HFFc6 (cell line): Measurements from ENCODE around the gene EPYC. TPM values are rescaled to one million over a fixed set of nuclear protein-coding genes. Genes with fewer than 3 reads are reported as not detected.
A peak's percentile ranks its signal among the peaks of the same experiment; 100 is the strongest.

Experiments
- DNase-seq: peaks from one replicate; pipeline ENCODE4 v3.0.0-alpha.2; 2018
- H3K27ac Mint-ChIP-seq: 2 replicates; pipeline ENCODE4 v1.8.0; 2020; ENCODE audit warnings: mild to moderate bottlenecking, mixed read lengths
- H3K27me3 Mint-ChIP-seq: 2 replicates; pipeline ENCODE4 v1.8.0; 2021; ENCODE audit warnings: mild to moderate bottlenecking, moderate library complexity, mixed read lengths; ENCODE audit not compliant: insufficient read depth
- H3K36me3 Mint-ChIP-seq: 2 replicates; pipeline ENCODE4 v1.8.0; 2021; ENCODE audit warnings: low read depth, mixed read lengths
- H3K4me1 Mint-ChIP-seq: 2 replicates; pipeline ENCODE4 v1.8.0; 2020; ENCODE audit warnings: low read depth, mixed read lengths
- H3K4me3 Mint-ChIP-seq: 2 replicates; pipeline ENCODE4 v1.8.0; 2020; ENCODE audit warnings: mild to moderate bottlenecking, moderate library complexity, mixed read lengths
- H3K9me3 Mint-ChIP-seq: 2 replicates; pipeline ENCODE4 v1.8.0; 2020; ENCODE audit warnings: mild to moderate bottlenecking, mixed read lengths
- total RNA-seq, 6 experiments: library from RNA; stranded (reverse); fragmentation: NEBNext Ultra II Directional; extraction: Animal tissue kit (Norgen Biotek cat#: 25700); gene quantifications; 2 replicates in 1 of 6; 3 replicates in 5 of 6; pipeline ENCODE4 v1.2.3, GENCODE V29; 2021
- TF ChIP-seq, protein P1 (sequence below): fragments of 200-600 bp; sonication (generic); IDR thresholded peaks from 2 replicates; pipeline ENCODE4 v1.5.0; 2021; ENCODE audit warnings: antibody characterized with exemption, mild to moderate bottlenecking

Gene EPYC
- total RNA-seq, 6 experiments from 2014 or later: not detected

GRCh38 chr12:91040096-91040755 is 35.5 kb upstream of the EPYC start:
- Mint-ChIP-seq H3K27me3 (no peaks in the 10 kb centered on the region), H3K4me1 (peaks cover 16% of the 10 kb centered on the region; the same call in 1 of the 2 replicates), H3K9me3 (no peaks in the 10 kb centered on the region), H3K36me3 (no peaks in the 10 kb centered on the region), H3K27ac (no peak overlapping the region), H3K4me3 (no peak overlapping the region)
- peak; percentile 11 for DNase-seq
- TF ChIP-seq, protein P1, sequence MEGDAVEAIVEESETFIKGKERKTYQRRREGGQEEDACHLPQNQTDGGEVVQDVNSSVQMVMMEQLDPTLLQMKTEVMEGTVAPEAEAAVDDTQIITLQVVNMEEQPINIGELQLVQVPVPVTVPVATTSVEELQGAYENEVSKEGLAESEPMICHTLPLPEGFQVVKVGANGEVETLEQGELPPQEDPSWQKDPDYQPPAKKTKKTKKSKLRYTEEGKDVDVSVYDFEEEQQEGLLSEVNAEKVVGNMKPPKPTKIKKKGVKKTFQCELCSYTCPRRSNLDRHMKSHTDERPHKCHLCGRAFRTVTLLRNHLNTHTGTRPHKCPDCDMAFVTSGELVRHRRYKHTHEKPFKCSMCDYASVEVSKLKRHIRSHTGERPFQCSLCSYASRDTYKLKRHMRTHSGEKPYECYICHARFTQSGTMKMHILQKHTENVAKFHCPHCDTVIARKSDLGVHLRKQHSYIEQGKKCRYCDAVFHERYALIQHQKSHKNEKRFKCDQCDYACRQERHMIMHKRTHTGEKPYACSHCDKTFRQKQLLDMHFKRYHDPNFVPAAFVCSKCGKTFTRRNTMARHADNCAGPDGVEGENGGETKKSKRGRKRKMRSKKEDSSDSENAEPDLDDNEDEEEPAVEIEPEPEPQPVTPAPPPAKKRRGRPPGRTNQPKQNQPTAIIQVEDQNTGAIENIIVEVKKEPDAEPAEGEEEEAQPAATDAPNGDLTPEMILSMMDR: no peak

- Mint-ChIP-seq H3K4me1 (peaks cover 16% of the 10 kb centered on the region; the same call in 1 of the 2 replicates), H3K36me3 (no peaks in the 10 kb centered on the region), H3K9me3 (no peaks in the 10 kb centered on the region), H3K27ac (no peak overlapping the region), H3K27me3 (no peaks in the 10 kb centered on the region), H3K4me3 (no peak overlapping the region)
- TF ChIP-seq, protein P1: no peak
- no peak for DNase-seq
These were observed 32.5 kb upstream of the EPYC start for GRCh38 chr12:91037276-91037675.

GRCh38 chr12:91033251-91033650 is 28.5 kb upstream of the EPYC start:
- Mint-ChIP-seq H3K4me1 (peaks cover 6% of the 10 kb centered on the region; the same call in 1 of the 2 replicates), H3K27me3 (no peaks in the 10 kb centered on the region), H3K9me3 (no peaks in the 10 kb centered on the region), H3K4me3 (no peak overlapping the region), H3K27ac (no peak overlapping the region), H3K36me3 (no peaks in the 10 kb centered on the region)
- DNase-seq: no peak
- TF ChIP-seq, protein P1: no peak

DNA sequence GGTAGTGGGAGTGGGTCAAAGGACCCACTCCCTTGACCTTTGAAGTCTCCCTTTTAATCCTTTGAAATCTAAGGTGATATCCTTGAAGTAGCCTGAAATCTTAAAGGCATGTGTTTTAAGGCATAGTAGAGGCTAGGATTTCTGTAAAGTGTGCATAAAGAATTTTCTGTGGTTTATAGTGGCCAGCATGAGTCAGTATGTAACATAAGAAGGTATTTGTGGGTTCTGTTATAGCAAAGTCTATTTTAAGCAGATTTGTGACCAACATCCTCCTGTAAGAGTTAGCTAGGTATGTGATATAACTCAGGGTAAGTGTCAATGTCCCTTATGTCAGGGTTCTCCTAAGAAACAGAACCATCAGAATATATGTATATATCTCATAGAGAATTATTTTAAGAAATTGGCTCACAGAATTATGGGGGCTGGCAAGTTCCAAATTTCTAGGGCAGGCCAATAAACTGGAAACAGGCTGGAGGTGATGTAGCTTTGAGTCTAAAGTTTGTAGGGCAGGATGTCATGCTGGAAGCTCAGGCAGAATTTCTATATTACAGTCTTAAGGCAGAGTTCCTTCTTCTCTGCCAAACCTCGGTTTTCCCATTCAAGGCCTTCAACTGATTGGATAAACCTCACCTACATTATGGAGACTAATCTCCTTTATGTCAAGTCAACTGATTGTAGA is 18.7 kb upstream of the EPYC start:
- peaks cover 7% of the 10 kb centered on the region; the same call in 1 of the 2 replicates for H3K36me3 Mint-ChIP-seq
- TF ChIP-seq, protein P1: no peak
- H3K27me3 Mint-ChIP-seq: no peaks in the 10 kb centered on the region
- peak overlapping the region; percentile 55; the same call in 1 of the 2 replicates for H3K27ac Mint-ChIP-seq
- peaks cover 16% of the 10 kb centered on the region for H3K4me1 Mint-ChIP-seq
- DNase-seq: peak; percentile 75
- peak overlapping the region; percentile 32; the same call in 1 of the 2 replicates for H3K4me3 Mint-ChIP-seq
- H3K9me3 Mint-ChIP-seq: peaks cover 4% of the 10 kb centered on the region; the same call in 1 of the 2 replicates

DNA sequence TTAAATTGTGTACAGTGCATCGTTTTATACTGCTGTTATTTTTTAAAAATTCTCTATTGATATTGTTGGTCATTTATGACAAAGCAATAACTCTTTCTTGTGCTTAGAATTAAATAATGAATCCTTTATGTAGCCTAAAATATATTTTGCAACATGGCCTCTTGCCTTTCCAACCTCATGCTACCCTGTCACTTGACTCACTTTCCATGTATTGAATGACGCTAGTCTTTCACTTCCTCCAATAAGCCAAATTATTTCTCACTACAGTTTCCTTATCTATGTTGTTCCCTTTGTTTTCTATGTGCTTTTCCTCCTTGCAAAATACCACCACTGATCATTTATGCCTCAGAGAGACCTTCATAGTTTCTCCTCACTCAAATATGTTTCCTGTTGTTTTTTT is 16.3 kb upstream of the EPYC start:
- no peak for DNase-seq
- Mint-ChIP-seq H3K36me3 (peaks cover 7% of the 10 kb centered on the region; the same call in 1 of the 2 replicates), H3K27me3 (no peaks in the 10 kb centered on the region), H3K27ac (no peak overlapping the region), H3K4me3 (no peak overlapping the region), H3K9me3 (peaks cover 4% of the 10 kb centered on the region; the same call in 1 of the 2 replicates), H3K4me1 (peaks cover 16% of the 10 kb centered on the region)
- TF ChIP-seq, protein P1: no peak
